HG03378 (cell line): ENCODE measurements around the gene RAF1.
A peak's percentile ranks its signal among the peaks of the same experiment; 100 is the strongest.
"Not testable (repeated sequence)": the region's sequence is repeated elsewhere in the genome, so short reads cannot be mapped to it uniquely, and the experiment has no call there.

ENCODE experiments used
- ATAC-seq: cut with Tn5 transposase; IDR thresholded peaks from one replicate; pipeline ENCODE4 v1.9.1; 2021; ENCODE audit warnings: mild to moderate bottlenecking, moderate library complexity; ENCODE audit not compliant: unreplicated experiment

The RAF1 gene

DNA sequence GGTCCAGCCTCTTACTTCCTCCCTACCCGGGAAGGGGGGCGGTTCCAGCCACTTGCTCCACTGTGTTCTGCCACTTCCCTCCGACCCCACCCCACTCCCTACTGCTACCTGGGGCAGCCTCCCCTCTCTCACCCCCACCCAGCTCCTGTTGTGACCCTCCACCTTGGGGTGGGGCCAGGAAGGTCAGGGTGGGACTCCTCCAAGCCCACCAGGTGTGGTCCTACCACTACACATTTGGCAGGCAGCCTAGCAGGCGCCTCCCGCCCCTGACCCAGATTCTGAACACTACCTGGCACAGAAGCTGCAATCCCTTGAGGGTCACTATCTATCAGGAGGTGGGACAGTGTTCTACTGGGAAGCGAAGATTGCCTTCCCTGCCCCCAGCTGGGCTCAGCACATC, 13.7 kb upstream of the RAF1 start:
- no peak for ATAC-seq

DNA sequence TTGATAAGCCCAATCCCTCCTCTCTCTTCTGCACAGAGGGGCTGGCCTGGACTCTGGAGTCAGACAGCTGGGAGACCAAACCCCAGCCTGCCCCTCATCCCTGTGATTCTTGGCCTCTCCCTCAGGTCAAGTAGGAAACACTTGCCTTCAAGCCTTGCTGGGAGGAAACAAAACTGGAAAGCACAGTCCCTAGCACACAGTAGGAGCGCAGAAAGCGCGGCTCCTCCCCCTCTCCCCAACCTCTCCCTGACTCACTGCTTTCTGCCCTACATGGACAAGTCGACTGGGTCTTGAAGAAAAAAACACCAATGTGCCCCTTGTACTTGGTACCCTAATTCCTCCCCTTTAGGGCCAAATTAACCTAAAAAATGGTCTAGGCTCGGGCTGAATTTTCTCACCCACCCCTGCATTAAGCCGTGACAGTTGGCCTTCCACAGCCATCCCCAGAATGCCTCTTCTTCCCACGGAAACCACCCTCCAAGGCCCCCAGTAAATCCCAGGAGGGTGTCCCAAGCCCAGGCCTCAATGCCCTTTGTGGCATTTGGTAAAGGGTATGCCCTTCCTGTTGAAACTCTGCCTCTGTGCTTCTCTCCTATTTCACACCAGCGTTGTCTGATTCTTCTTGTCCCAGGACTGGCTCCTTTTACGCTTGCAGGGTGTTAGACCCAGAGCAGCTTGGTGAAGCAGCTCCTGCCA, 11.3 kb upstream of the RAF1 start:
- no peak for ATAC-seq

DNA sequence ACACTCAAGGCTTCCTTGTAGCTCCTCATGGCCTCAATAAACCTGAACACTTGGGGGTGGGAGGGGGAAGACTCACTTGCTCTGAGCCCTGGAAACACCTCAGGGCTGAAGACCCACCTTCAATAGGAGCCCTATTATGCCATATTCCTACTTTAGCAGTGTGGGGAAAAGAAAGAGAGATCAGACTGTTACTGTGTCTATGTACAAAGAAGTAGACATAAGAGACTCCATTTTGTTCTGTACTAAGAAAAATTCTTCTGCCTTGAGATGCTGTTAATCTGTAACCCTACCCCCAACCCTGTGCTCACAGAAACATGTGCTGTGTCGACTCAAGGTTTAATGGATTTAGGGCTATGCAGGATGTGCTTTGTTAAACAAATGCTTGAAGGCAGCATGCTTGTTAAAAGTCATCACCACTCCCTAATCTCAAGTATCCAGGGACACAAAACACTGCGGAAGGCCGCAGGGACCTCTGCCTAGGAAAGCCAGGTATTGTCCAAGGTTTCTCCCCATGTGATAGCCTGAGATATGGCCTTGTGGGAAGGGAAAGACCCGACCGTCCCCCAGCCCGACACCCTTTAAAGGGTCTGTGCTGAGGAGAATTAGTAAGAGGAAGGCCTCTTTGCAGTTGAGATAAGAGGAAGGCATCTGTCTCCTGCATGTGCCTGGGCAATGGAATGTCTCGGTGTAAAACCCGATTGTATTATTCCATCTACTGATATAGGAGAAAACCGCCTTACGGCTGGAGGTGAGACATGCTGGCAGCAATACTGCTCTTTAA, 10.2 kb upstream of the RAF1 start:
- ATAC-seq = not testable (repeated sequence)

DNA sequence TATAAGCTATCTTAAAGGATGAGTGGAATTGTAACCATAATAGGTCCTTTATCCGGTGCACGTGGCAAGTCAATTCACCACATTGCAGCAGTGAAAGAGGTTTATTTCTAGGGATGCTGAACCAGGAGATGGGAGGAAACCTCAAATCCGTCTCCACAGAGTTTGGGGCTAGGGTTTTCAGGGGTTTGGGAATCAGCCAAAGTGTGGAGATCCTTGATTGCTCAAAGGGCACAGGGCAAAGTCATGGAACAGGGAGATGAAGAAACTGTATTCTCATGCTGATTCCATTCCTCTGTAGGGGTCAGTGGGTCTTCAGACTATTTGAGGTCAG, 7.2 kb upstream of the RAF1 start:
- no peak for ATAC-seq

DNA sequence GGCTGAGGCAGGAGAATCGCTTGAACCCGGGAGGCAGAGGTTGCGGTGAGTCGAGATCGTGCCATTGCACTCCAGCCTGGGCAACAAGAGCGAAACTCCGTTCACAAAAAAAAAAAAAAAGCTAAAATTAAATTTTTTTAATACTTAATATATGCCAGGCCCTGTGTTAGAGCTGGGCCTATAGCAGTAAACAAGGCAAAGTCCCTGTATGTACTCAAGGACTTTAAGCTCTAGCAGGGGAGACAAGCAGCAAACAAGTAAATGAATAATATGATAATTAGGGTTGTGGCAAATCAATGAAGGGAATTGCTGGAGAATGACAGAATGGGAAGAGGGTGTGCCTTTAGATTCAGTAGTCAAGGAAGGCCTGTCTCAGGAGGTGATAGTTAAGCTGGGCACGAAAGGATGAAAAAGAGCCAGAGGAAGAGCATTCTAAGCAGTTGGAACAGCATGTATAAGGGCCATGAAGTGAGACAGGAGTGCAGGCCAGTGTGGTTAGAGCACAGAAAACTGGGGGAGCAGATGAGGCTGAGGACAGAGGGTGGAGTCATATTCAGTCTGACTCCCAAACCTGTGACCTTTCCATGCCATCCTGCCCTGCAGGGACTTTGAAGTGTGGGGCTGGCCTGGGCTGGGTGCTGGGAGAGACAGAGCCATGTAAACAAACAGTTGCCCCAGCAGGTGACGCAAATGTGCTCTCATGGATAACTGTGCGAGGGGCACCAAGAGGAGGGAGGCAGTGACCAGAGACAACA, 6.6 kb upstream of the RAF1 start:
- ATAC-seq = no peak

DNA sequence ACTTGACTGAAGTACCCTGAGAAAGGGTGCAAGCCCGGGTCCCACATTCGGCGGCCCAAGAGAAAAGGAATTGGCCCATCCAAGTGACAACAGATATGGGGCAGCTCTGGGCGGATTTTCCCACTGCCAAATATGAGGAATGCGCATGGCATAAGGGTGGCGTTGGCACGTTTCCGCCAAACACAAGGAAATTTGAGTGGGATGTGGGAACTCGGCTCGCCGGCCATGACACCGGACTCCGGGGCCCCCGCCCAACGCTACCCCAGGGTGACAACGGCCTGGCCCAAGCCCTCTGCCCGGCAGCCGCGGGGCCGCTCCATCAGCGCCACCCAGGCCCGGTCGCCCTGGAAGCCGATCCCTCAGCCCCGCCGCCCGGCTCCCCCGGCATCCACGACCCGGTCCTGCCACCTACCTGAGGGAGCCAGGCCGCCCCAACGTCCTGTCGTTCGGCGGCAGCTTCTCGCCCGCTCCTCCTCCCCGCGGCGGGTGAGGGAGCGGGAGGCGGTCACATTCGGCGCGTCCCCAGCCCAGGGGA, 449 bp downstream of the RAF1 start:
- ATAC-seq = peak; percentile 26

GRCh38 chr3:12662593-12663400, 1.1 kb downstream of the RAF1 start:
- ATAC-seq = peak; percentile 7

DNA sequence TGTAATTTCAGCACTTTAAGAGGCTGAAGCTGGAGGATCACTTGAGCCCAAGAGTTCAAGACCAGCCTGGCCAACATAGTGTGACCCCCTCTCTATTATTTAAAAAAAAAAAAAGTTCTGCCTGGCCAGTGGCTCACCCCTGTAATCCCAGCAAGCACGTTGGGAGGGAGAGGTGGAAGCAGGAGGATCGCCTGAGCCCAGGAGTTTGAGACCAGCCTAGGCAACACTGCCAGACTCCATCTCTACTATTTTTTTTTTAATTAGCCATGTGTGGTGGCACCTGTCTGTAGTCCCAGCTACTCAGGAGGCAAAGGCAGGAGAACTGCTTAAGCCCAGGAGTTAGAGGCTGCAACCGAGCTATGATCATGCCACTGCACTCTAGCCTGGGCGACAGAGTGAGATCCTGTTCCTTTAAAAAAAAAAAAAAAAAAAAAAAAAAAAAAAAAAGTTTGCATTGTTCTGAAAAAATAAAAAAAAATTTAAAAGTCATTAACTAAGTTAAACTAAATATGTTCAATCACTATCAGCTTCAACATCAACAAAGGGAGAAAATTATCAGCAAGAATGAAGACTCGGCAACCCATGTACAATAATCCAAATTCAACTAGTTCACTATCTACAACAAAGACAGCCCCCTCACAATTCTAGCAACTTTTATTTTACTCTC, 1.9 kb downstream of the RAF1 start:
- ATAC-seq = no peak

- not testable (repeated sequence) for ATAC-seq
These were observed 2.5 kb downstream of the RAF1 start for GRCh38 chr3:12661375-12661774.

DNA sequence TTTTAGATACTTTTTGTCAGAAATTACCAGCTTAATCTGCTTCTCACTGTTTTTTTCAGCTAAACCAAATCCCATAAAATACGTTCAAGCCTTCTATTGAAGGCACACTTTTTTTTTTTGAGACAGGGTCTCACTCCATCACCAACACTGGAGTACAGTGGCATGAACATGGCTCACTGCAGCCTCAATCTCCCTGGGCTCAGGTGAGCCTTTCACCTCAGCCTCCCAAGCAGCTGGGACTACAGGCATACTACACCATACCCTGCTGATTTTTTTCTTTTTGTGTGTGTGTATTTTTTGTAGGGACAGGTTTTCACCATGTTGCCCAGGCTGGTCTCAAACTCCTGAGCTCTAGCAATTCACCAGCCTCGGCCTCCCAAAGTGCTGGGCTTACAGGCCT, 3.7 kb downstream of the RAF1 start:
- ATAC-seq = no peak

DNA sequence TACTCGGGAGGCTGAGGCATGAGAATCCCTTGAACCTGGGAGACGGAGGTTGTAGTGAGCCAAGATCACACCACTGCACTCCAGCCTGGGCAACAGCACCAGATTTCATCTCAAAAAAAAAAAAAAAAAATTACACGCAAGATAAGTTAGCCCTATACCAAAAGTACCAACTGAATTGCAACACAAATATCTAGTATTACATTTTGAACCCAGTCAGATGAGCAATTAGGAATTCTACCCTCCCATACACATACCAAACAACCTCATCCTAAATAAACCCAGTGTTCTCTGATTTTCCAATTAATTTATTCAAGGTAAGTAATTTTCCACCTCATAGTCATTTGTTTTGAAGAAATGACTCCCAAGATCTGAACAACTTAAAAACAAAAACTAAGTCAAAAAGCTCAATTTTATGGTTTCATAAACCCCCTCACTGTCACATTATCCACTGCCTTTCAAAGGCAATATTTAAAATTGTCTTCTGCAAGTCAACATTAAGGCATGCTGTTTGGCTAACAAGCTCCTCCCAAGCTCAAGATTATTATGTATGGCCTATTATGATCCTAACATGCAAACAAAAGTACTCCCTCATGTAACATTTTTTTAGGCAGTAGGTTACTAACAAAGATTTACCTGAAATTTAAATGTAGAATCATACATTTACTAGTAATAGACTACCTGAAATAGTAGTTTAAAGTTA, 4.5 kb downstream of the RAF1 start:
- ATAC-seq = no peak

GRCh38 chr3:12658593-12659058, 5.3 kb downstream of the RAF1 start:
- ATAC-seq = no peak

- ATAC-seq = no peak
These were observed 7.1 kb downstream of the RAF1 start for GRCh38 chr3:12656850-12657249.

DNA sequence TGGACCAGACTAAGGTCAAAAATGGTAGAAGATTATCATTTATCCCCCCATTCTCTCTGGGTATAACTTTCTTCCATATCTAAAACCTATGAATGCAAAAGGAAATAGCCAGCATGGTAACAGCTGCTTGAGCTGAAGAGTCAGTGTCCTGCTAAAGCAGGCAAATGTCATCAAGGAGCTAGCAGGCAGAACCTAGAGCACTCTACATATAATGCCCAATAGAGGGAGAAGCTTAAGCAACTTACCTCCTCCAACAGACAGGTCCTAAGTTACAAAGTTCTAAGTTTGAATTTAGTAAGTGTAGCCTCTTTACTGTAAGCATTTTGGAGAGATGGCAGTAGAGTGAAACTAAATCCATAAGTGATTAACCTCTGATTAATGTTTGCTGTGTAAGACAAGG, 7.7 kb downstream of the RAF1 start:
- no peak for ATAC-seq

- ATAC-seq = no peak
These were observed 8.2 kb downstream of the RAF1 start for GRCh38 chr3:12655701-12656100.

- ATAC-seq = no peak
These were observed 10.2 kb downstream of the RAF1 start for GRCh38 chr3:12653747-12654146.

- ATAC-seq = no peak
These were observed 15.4 kb downstream of the RAF1 start for GRCh38 chr3:12648384-12648959.

DNA sequence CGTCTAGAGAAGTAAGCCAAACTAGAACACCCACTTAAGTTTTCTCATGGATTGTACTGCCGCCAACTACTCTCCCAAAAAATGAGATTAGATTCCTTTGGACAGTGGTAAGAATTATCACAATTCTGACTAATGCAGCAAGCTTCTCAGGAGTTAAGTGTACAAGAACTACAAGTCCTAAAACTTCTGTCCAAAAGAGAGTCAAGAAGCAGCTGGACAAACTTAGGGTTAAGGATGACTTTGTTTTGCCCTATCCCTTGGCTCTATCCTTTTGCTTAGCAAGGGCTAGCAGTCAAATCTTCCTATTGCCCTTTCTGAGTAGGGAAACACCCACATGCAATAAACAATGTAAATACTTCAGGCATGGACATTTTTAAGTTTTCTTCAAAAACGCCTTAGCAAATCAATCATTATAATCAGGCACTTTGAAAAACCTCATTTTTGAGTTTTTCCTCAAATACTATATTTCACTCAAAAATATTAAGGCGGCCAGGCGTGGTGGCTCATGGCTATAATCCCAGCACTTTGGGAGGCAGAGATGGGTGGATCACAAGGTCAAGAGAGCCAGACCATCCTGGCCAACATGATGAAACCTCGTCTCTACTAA, 19.5 kb downstream of the RAF1 start:
- ATAC-seq = no peak

- no peak for ATAC-seq
These were observed 20.2 kb downstream of the RAF1 start for GRCh38 chr3:12643724-12644123.
